ENCODE data around the gene C17orf50.
"Not testable (repeated sequence)": the region's sequence is repeated elsewhere in the genome, so short reads cannot be mapped to it uniquely, and the experiment has no call there.

Gene C17orf50

GRCh38 chr17:35734396-35734795, 26.3 kb upstream of the C17orf50 start:
- no peak for DNase-seq (ENCODE audit: low read depth in 2 of 2)

DNA sequence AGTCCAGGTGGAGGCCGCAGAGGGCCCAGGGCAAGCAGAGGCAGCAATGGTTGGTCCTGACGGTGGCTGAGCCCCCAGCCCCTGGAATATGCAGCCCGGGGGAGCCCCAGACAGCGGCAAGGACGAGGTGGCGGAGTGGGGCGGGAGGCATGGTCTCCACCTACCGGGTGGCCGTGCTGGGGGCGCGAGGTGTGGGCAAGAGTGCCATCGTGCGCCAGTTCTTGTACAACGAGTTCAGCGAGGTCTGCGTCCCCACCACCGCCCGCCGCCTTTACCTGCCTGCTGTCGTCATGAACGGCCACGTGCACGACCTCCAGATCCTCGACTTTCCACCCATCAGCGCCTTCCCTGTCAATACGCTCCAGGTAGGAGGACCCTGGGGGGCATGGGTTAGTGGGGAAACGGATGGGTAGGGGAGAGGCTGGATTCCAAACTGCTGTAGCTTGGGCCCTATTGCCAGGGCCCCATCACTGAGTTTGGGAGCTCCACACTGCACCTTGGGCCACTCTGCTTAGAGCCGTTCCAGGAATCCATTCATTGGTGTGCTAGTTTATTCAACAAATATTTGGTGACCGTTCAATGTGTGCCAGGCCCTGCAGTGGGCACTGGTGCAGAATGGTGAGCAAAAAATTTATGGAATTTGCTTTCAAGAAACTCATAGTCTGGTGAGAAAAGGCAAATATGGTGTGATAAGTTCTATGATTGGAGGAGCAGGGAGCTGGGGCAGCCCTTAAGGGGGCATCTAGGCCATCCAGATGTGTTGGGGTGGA, 25.5 kb upstream of the C17orf50 start:
- no peak for DNase-seq (ENCODE audit: low read depth in 2 of 2)

GRCh38 chr17:35736236-35736635, 24.5 kb upstream of the C17orf50 start:
- DNase-seq (ENCODE audit: low read depth in 2 of 2): no peak

DNA sequence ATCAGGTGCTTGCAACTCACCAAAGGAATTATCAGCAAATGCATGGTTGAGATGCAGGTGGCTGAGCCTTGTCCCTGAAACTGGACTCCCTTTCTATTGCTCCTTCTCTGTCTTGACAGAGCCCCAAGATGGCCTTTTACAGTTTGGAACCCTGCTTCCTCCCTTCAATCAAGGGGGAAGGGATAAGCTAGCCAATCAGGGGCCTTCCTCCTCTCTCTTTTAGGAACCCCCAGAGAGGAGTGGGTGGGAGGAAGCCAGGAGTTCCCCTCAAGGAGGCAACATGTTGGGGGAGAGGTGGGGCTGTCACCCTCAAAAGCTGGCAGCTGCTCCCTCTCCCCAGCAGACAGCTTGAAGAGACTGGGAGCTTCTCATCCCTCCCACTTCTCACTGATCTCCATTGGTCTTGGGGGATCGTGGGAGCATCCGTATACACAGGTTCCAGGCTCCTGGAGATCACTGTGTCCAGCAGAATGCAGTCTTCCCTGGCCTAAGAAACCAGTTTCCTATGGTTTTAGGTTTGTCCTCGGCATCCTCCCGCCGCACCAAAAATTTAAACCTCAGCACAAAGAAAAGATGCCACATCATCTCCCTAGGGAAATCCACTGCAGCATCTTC, 22.1 kb upstream of the C17orf50 start:
- DNase-seq (ENCODE audit: low read depth in 2 of 2): no peak

GRCh38 chr17:35740216-35740615, 20.5 kb upstream of the C17orf50 start:
- DNase-seq (ENCODE audit: low read depth in 2 of 2): no peak

DNA sequence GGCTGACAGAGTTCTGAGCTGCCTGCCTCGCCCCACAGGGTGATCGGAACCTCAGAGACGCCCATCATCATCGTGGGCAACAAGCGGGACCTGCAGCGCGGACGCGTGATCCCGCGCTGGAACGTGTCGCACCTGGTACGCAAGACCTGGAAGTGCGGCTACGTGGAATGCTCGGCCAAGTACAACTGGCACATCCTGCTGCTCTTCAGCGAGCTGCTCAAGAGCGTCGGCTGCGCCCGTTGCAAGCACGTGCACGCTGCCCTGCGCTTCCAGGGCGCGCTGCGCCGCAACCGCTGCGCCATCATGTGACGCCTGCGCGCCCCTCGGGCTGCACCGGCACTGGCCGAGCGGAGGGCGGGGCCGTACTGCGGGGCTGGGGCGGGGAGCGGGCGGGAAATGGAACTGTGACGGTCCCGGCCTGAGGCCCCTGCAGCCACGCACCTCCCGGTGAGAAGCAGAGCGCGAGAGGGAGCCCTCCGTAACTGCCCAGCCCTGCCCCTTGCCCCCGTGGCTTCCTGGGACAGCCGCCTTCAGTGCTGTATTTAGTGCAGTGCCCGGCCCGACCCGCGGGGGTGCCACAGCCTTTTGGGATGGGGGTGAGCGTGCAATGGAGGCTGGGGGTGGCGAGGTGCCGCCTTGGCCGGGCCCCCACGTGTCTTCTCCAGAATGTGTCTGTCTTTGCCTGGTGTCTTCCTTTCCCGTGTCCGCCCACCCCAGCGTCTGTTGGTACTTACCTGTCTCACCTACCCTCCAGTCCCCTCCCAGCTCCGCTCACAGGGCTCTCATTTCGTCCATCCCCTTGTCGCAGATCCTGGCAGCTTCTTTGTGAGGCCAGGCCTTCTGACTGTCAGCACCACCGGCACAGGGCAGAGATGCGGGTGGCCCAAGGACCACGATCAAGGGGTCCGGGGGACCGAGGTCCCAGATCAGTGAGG, 19.4 kb upstream of the C17orf50 start:
- no peak for DNase-seq (ENCODE audit: low read depth in 2 of 2)

- no peak for DNase-seq (ENCODE audit: low read depth in 2 of 2)
These were observed 18.2 kb upstream of the C17orf50 start for GRCh38 chr17:35742496-35742895.

- DNase-seq (ENCODE audit: low read depth in 2 of 2): no peak
These were observed 17.7 kb upstream of the C17orf50 start for GRCh38 chr17:35742896-35743477.

DNA sequence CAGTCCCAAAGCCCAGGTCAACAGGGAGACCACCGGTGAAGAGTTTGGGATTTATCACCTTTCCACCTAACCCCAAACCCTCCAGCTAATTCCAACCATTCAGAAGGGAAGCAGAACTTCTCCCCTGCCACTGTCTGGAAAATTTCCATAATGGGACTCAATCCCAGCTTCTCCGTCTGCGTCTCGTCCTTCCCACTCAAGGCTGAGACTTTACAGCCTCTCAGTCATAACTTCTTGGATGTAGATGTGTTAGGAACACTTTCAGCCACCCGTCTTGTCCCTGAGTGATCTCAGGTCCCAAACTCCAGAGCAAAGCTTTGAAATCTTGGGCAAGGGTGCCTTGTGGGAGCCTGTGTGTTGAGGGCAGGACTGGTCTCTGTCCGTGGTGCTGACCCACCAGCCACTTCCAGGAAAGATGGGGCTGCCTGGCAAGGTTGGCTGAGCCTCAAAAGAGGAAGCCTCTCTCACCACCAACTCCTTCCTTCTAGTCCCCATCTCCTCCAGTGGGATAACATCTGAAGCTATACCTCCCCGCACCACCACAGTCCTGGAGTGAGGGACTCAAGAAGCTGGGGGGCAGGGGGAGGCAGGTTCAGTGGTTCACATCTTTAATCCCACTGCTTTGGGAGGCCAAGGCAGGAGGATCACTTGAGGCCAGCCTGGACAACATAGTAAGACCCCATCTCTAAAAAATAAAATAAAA, 16.9 kb upstream of the C17orf50 start:
- no peak for DNase-seq (ENCODE audit: low read depth in 2 of 2)

- no peak for DNase-seq (ENCODE audit: low read depth in 2 of 2)
These were observed 15.9 kb upstream of the C17orf50 start for GRCh38 chr17:35744830-35745229.

- no peak for DNase-seq (ENCODE audit: low read depth in 2 of 2)
These were observed 15.4 kb upstream of the C17orf50 start for GRCh38 chr17:35745246-35745645.

GRCh38 chr17:35745749-35746320, 14.9 kb upstream of the C17orf50 start:
- DNase-seq (ENCODE audit: low read depth in 2 of 2): no peak

DNA sequence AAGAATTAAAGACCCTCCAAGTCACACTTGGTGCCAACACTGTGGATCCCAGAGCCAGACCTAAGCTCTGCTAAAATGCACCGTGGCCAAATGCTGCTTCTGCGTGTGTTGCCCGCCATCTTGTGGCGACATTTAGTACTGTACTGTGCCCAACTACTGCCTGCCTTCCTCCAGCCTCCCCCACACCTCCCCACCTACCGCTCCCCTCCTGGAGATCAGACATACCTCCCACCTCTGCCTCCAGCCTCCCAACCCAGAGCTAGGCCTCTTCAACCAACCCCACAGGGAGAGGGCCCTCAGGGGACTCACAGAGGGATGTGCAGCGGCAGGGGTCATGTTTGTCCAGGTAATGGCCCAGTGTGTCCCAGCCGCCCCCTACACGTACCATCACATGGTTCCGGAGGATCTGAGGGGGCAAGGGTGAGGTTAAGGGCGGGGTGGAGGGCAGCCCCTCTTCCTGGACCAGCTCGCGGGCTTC, 13.1 kb upstream of the C17orf50 start:
- DNase-seq (ENCODE audit: low read depth in 2 of 2): peak; percentile 38 to 76

GRCh38 chr17:35748341-35748841, 12.3 kb upstream of the C17orf50 start:
- DNase-seq (ENCODE audit: low read depth in 2 of 2): no peak

GRCh38 chr17:35748979-35749378, 11.7 kb upstream of the C17orf50 start:
- no peak for DNase-seq (ENCODE audit: low read depth in 2 of 2)

DNA sequence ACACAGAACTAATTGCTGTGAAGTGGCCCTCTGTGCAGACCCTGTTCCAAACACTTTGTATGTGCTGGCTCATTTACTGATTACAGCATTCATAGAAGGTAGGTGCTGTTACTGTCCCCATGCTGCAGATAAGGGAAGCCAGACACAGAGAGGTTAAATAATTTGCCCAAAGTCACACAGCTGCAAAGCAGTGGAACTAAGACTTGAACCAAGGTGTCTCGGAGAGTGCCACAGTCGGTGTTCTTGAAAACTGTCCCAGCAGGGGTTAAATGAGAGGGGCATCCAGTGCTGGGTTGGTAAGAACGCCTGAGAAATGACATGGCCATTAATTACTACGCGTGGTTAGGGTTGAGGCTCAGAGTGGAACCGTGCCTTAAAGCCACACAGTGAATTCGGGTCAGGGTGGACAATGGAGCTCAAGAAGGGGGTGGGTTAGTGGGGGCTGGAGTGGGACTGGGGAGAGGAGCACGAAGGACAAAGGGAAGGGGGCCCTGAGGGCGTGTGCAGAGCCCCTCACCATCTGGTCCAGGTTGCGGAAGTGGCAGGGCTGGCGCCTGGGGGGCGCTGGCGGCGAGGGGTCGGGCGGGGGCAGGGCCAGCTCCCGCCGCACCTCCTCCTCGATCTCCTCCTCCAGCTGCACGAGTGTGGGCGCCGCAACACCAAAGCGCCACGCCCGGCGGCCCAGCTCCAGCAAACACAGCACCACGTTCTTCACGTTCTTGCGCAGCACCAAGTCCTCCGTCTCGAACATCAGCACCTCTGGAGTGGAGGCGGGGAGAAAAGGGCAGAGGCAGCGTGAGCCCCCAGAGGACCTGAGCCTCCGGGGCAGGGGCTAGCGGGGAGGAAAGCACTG, 10.9 kb upstream of the C17orf50 start:
- DNase-seq (ENCODE audit: low read depth in 2 of 2): no peak

- DNase-seq (ENCODE audit: low read depth in 2 of 2): no peak
These were observed 9.9 kb upstream of the C17orf50 start for GRCh38 chr17:35750526-35751395.

DNA sequence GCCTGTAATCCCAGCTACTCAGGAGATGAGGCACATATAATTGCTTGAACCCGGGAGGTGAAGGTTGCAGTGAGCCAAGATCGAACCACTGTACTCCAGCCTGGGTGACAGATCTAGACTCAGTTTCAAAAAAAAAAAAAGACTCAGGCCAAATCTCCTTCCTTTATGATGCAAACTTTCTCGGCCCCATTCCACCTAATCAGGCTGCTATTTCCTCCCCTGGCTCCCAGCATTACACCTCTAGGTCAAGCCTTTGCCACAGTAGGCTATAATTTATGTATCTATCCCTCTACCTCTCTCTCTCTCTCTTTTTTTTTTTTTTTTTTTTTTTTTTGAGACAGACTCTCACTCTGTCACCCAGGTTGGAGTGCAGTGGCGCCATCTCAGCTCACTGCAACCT, 9.1 kb upstream of the C17orf50 start:
- not testable (repeated sequence) for DNase-seq (ENCODE audit: low read depth in 2 of 2)

DNA sequence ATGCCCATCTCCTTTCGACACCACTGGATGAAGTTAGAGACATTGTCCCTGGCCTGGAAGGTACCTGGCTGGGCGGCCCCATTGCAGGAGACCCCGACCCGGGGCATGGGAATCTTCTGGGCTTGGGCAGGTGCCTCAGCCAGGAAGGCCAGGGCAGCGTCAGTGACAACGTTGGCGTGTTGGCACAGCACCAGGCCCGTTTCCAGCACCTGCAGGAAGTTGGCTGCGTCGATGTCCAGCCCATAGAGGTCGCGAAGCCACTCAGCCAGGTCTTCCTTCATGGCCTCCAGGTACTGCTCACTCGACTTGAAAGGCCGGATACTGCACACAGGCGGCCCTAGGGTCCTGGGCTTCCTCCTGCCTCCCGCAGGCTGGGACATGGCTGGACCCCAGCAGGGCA, 8.2 kb upstream of the C17orf50 start:
- no peak for DNase-seq (ENCODE audit: low read depth in 2 of 2)
